B cell (primary cell): Measurements from ENCODE around the gene ISG15. TPM values are rescaled to one million over a fixed set of nuclear protein-coding genes. Genes with fewer than 3 reads are reported as not detected.
"Not testable (repeated sequence)": the region's sequence is repeated elsewhere in the genome, so short reads cannot be mapped to it uniquely, and the experiment has no call there.

Source experiments
- ATAC-seq: fragments of 200-7000 bp; cut with Tn5 transposase; one replicate; pipeline ENCODE4 v1.10.0; 2021; ENCODE audit warnings: low read depth, mild to moderate bottlenecking, moderate number of reproducible peaks, moderate library complexity
- CTCF ChIA-PET: fragments of 350-600 bp; sonication (Branson Sonifier 250); formaldehyde crosslinking; loops from one replicate; lab custom pipeline; 2021; ENCODE audit warnings: antibody characterized with exemption, inconsistent platforms; lab: Charles Lee
- POLR2A ChIA-PET: fragments of 350-600 bp; sonication (Branson Sonifier 250); formaldehyde crosslinking; loops from one replicate; lab custom pipeline; 2021; ENCODE audit warnings: antibody characterized with exemption; lab: Charles Lee
- DNase-seq: peaks from one replicate; pipeline ENCODE4 v3.0.0; 2013
- H2AFZ ChIP-seq: 2 replicates; pipeline ENCODE4 v1.6.1; 2012; ENCODE audit warnings: mild to moderate bottlenecking, low read depth, low read length; ENCODE audit not compliant: insufficient read depth, poor library complexity, severe bottlenecking
- H3K27ac ChIP-seq, 2 donors: 1 replicate in 1 of 2; 2 replicates in 1 of 2; pipeline ENCODE4 v1.5.1; 2012 to 2013; ENCODE audit warnings: low read length in 2 of 2, mild to moderate bottlenecking in 2 of 2, moderate library complexity in 1 of 2
- H3K27me3 ChIP-seq, 4 experiments: fragments of 200-600 bp in 1 of 4; sonication (generic) in 1 of 4; replicated peaks in 1 of 4; 1 replicate in 2 of 4; 2 replicates in 2 of 4; pipeline versions ENCODE4 v1.6.1 to v1.7.0; 2013 to 2016; ENCODE audit warnings: low read length in 3 of 4, mild to moderate bottlenecking in 2 of 4, mixed read lengths in 1 of 4, moderate library complexity in 1 of 4; ENCODE audit not compliant: insufficient read depth in 4 of 4, control insufficient read depth in 3 of 4; ENCODE audit errors: control extremely low read depth in 1 of 4
- H3K36me3 ChIP-seq, 2 experiments: replicated peaks in 1 of 2; 1 replicate in 1 of 2; 2 replicates in 1 of 2; pipeline versions ENCODE4 v1.6.1 to v1.7.1; 2013; ENCODE audit warnings: low read length in 1 of 2; ENCODE audit not compliant: insufficient read depth in 2 of 2, control insufficient read depth in 1 of 2; ENCODE audit errors: control extremely low read depth in 1 of 2, extremely low read depth in 1 of 2
- H3K4me1 ChIP-seq, 2 donors: fragments of 200-600 bp in 1 of 2; sonication (generic) in 1 of 2; 1 replicate in 1 of 2; 2 replicates in 1 of 2; pipeline versions ENCODE4 v1.5.1 to v1.6.1; 2013 to 2017; ENCODE audit warnings: low read length in 2 of 2; ENCODE audit not compliant: control insufficient read depth in 2 of 2, insufficient read depth in 2 of 2
- H3K4me2 ChIP-seq: replicated peaks from 2 replicates; pipeline ENCODE3; 2012; ENCODE audit warnings: mild to moderate bottlenecking, low read depth, low read length; ENCODE audit not compliant: poor library complexity, severe bottlenecking
- H3K4me3 ChIP-seq, 5 experiments: fragments of 200-600 bp in 1 of 5; sonication (generic) in 1 of 5; 1 replicate in 3 of 5; 2 replicates in 2 of 5; pipeline versions ENCODE4 v1.5.1 to v1.7.0; 2011 to 2016; ENCODE audit warnings: low read length in 4 of 5, mild to moderate bottlenecking in 4 of 5, low read depth in 2 of 5, control low read depth in 1 of 5, moderate library complexity in 1 of 5; ENCODE audit not compliant: insufficient read depth in 1 of 5; ENCODE audit errors: control extremely low read depth in 1 of 5, extremely low read depth in 1 of 5
- H3K79me2 ChIP-seq: fragments of 200-600 bp; sonication (generic); one replicate; pipeline ENCODE4 v1.6.0; 2016; ENCODE audit warnings: low read length; ENCODE audit not compliant: control insufficient read depth, insufficient read depth
- H3K9ac ChIP-seq: fragments of 200-600 bp; sonication (generic); 2 replicates; pipeline ENCODE4 v1.6.1; 2017; ENCODE audit warnings: mild to moderate bottlenecking, low read length, moderate library complexity
- H3K9me3 ChIP-seq, 3 donors: one replicate each; pipeline versions ENCODE4 v1.6.1 to v1.7.1; 2013; ENCODE audit warnings: low read length in 2 of 3; ENCODE audit not compliant: control insufficient read depth in 2 of 3, insufficient read depth in 1 of 3; ENCODE audit errors: control extremely low read depth in 1 of 3
- H4K20me1 ChIP-seq: 2 replicates; pipeline ENCODE4 v1.6.0; 2012; ENCODE audit warnings: mild to moderate bottlenecking, low read length; ENCODE audit not compliant: insufficient read depth, control insufficient read depth, poor library complexity, severe bottlenecking
- H3K27ac Mint-ChIP-seq: one replicate; pipeline ENCODE4 v1.8.0; 2021; ENCODE audit warnings: mixed read lengths
- H3K27me3 Mint-ChIP-seq: one replicate; pipeline ENCODE4 v1.8.0; 2021; ENCODE audit warnings: mixed read lengths
- H3K4me1 Mint-ChIP-seq: one replicate; pipeline ENCODE4 v1.8.0; 2021; ENCODE audit warnings: mixed read lengths
- H3K4me3 Mint-ChIP-seq: one replicate; pipeline ENCODE4 v1.8.0; 2021; ENCODE audit warnings: mixed read lengths
- H3K9me3 Mint-ChIP-seq: one replicate; pipeline ENCODE4 v1.8.0; 2022; ENCODE audit warnings: mixed read lengths; ENCODE audit not compliant: insufficient read depth
- EZH2 ChIP-seq: IDR thresholded peaks from 2 replicates; pipeline ENCODE4 v1.6.1; 2012; ENCODE audit warnings: borderline replicate concordance, low read depth, mild to moderate bottlenecking, moderate library complexity, low read length; ENCODE audit not compliant: insufficient read depth, poor library complexity, severe bottlenecking
- WGBS: methylation state at CpG from one replicate; pipeline ENCODE4 v1.1.5; 2013; ENCODE audit warnings: missing lambda C conversion rate; ENCODE audit not compliant: insufficient coverage; 5-methylcytosine and 5-hydroxymethylcytosine counted together
- intact Hi-C: fragments of 100-400 bp; cut with micrococcal nuclease; formaldehyde crosslinking; loops from one replicate; pipeline ENCODE4 v1.10.0; 2022
- polyA plus RNA-seq: library from polyadenylated mRNA; depleted of rRNA; stranded (reverse); fragments of >200 nt; gene quantifications from 2 replicates; pipeline ENCODE4 v1.2.3, GENCODE V29; 2012
- total RNA-seq, 2 donors: library from RNA; stranded (reverse); fragments of 120-200 nt in 1 of 2; gene quantifications; 1 replicate in 1 of 2; 2 replicates in 1 of 2; pipeline versions ENCODE4 v1.2.3 to v1.2.4, GENCODE V29; 2013 to 2022
- TF ChIP-seq, protein P1 (sequence below): fragments of 200-600 bp; IDR thresholded peaks from one replicate; pipeline ENCODE4 v1.8.0; 2022; ENCODE audit warnings: antibody characterized with exemption, mild to moderate bottlenecking

The ISG15 gene
- total and polyA plus RNA-seq, 2 donors (not counting 1 experiment from before 2014, with no cell fraction given) = 28.3 to 91.4 TPM

- Mint-ChIP-seq H3K9me3 (no peaks in the 10 kb centered on the region), H3K27ac (no peak overlapping the region), H3K27me3 (peaks cover 7% of the 10 kb centered on the region), H3K4me3 (no peak overlapping the region), H3K4me1 (peaks cover 6% of the 10 kb centered on the region)
- Histone ChIP-seq H3K9me3 (peaks cover 0 to 8% (median 0%) of the 10 kb centered on the region in 3 donors), H3K9ac (no peak overlapping the region), H4K20me1 (no peaks in the 10 kb centered on the region), H3K36me3 (no peaks in the 10 kb centered on the region), H3K79me2 (no peaks in the 10 kb centered on the region), H3K27ac (no peak overlapping the region), H3K4me2 (no peak overlapping the region), H3K4me3 (no peak overlapping the region), H2AFZ (no peak overlapping the region), H3K27me3 (peaks cover 0 to 20% (median 5%) of the 10 kb centered on the region in 4 experiments), H3K4me1 (peaks cover 12 to 15% of the 10 kb centered on the region in 2 donors)
- ChIA-PET CTCF (no interaction called here), POLR2A (no interaction called here)
- intact Hi-C loops = no loop called here
- TF ChIP-seq, protein P1, sequence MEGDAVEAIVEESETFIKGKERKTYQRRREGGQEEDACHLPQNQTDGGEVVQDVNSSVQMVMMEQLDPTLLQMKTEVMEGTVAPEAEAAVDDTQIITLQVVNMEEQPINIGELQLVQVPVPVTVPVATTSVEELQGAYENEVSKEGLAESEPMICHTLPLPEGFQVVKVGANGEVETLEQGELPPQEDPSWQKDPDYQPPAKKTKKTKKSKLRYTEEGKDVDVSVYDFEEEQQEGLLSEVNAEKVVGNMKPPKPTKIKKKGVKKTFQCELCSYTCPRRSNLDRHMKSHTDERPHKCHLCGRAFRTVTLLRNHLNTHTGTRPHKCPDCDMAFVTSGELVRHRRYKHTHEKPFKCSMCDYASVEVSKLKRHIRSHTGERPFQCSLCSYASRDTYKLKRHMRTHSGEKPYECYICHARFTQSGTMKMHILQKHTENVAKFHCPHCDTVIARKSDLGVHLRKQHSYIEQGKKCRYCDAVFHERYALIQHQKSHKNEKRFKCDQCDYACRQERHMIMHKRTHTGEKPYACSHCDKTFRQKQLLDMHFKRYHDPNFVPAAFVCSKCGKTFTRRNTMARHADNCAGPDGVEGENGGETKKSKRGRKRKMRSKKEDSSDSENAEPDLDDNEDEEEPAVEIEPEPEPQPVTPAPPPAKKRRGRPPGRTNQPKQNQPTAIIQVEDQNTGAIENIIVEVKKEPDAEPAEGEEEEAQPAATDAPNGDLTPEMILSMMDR = no peak
- TF ChIP-seq EZH2 = no peak
- WGBS = 92% methylated on average over 23 of the region's 23 CpGs
- DNase-seq (no peak), ATAC-seq (no peak)
Observed at GRCh38 chr1:1054971-1055370, 41.7 kb downstream of the ISG15 start.

- CTCF ChIA-PET = no interaction called here
- no peaks in the 10 kb centered on the region for H4K20me1 ChIP-seq
- POLR2A ChIA-PET = no interaction called here
- no peak overlapping the region for H3K27ac ChIP-seq
- ATAC-seq (no peak), DNase-seq (no peak)
- intact Hi-C loops = no loop called here
- H3K4me3 ChIP-seq = no peak overlapping the region
- H3K27ac Mint-ChIP-seq = no peak overlapping the region
- H3K4me2 ChIP-seq = no peak overlapping the region
- WGBS = 88% methylated on average over 32 of the region's 50 CpGs
- no peak overlapping the region for H2AFZ ChIP-seq
- TF ChIP-seq, protein P1 = no peak
- peaks cover 0 to 30% (median 14%) of the 10 kb centered on the region in 4 experiments for H3K27me3 ChIP-seq
- peaks cover 16 to 22% of the 10 kb centered on the region in 2 donors for H3K4me1 ChIP-seq
- H3K9me3 ChIP-seq = peaks cover 0 to 13% (median 0%) of the 10 kb centered on the region in 3 donors
- H3K9me3 Mint-ChIP-seq = no peaks in the 10 kb centered on the region
- no peak overlapping the region for H3K4me3 Mint-ChIP-seq
- H3K4me1 Mint-ChIP-seq = peaks cover 9% of the 10 kb centered on the region
- no peaks in the 10 kb centered on the region for H3K36me3 ChIP-seq
- no peak overlapping the region for H3K9ac ChIP-seq
- peaks cover 7% of the 10 kb centered on the region for H3K27me3 Mint-ChIP-seq
- no peaks in the 10 kb centered on the region for H3K79me2 ChIP-seq
Observed at GRCh38 chr1:1055841-1056736, 42.8 kb downstream of the ISG15 start.

DNA sequence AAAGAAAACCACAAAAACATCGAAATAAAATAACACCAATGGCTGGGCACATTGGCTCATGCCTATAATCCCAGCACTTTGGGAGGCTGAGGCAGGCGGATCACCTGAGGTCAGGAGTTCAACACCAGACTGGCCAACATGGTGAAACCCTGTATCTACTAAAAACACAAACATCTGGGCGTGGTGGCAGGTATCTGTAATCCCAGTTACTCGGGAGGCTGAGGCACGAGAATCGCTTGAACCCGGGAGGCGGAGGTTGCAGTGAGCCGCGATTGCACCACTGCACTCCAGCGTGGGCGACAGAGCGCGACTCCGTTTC is 44.4 kb downstream of the ISG15 start:
- H2AFZ ChIP-seq, H4K20me1 ChIP-seq, intact Hi-C loops, H3K27me3 Mint-ChIP-seq, H3K4me1 Mint-ChIP-seq, DNase-seq, H3K79me2 ChIP-seq, H3K4me2 ChIP-seq, H3K4me3 ChIP-seq, H3K9ac ChIP-seq, H3K36me3 ChIP-seq, H3K27ac Mint-ChIP-seq, H3K9me3 Mint-ChIP-seq, H3K27ac ChIP-seq, ATAC-seq: not testable (repeated sequence)
- 46% methylated on average over 8 of the region's 15 CpGs for WGBS
- H3K4me3 Mint-ChIP-seq = peak overlapping the region; percentile 82
- peaks cover 0 to 44% (median 24%) of the 10 kb centered on the region in 4 experiments for H3K27me3 ChIP-seq
- H3K9me3 ChIP-seq = peaks cover 0 to 13% (median 0%) of the 10 kb centered on the region in 3 donors
- peaks cover 19 to 26% of the 10 kb centered on the region in 2 donors for H3K4me1 ChIP-seq
- CTCF ChIA-PET = interaction anchor here (1.8 kb wide), 1 partner anchor 234 kb away, joined by 7 read pairs; no protein-coding TSS in a partner anchor
- POLR2A ChIA-PET = interaction anchor here (0.5 kb wide), 1 partner anchor 75 kb away, joined by 5 read pairs; no protein-coding TSS in a partner anchor
